Measurements from ENCODE around the gene SPEM3. TPM values are rescaled to one million over a fixed set of nuclear protein-coding genes. Genes with fewer than 3 reads are reported as not detected.

SPEM3 gene
- total and polyA plus RNA-seq, 3 donors from 2014 or later = 5.7 to 63.0 (median 18.8) TPM

DNA sequence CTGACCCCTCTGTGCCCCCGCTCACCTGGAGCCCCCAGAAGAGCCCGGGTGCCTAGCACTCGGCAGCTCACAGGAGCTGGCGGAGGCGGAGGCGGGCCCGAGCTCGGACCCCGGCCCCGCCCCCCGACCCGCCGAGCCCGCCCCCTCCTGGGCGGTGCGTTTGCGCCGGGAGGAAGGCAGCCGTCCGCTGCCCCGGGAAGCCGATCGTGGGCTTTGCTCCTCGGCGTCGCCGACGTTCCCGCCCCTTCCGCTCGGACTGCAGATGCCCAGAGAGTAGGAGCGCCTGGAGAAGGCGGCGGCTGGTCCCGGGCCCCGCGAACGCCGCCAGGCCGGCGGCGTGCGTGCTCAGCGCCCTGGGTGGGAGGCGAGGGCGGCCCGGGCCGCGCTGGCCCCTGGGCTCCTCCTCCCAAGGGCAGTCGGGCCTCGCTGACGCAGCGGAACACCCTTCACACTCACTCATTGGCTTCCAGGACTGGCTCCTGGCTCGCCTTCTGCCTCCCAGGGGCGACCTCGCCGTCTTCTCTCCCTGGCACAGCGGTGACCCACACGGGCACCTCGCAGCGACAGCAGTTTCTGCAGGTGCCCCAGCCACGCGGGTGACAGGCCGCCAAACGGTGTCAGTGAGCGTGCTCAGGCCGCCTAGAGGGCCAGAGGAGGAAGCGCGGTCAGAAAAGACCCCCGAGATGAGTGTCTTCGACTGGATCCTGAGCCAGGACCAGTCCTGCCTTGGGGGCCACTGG lies 34.0 kb upstream of the SPEM3 start, which contains the start of gene PLSCR3:
Gene PLSCR3, minus strand, starts transcription at position 74 of the 740 bp plus-strand sequence. CDS start 415 bp downstream, outside the sequence.
- peaks cover 15% of the 10 kb centered on the region for H3K4me1 ChIP-seq
- H3K4me3 ChIP-seq = peak within 1 kb of the TSS; percentile 72 to 82
- DNase-seq = peak; percentile 87
- TF ChIP-seq CTCF (IDR thresholded peaks at IDR 0.05) = peak; percentile 9 to 37 (median 10)
- no peak for TF ChIP-seq POLR2A (IDR thresholded peaks at IDR 0.05)
- no peaks in the 10 kb centered on the region for H3K27me3 ChIP-seq
- H3K9me3 ChIP-seq = no peaks in the 10 kb centered on the region
- WGBS, 2 donors = 0% methylated on average over 25 of the region's 71 CpGs; no CpG with 5 or more reads in 1 of the 2 donors
- H3K27ac ChIP-seq = peak within 1 kb of the TSS; percentile 84 to 92
- intact Hi-C loops (cut with DNase I; ENCODE audit: low total_unique reads) = no loop called here
- no peaks in the 10 kb centered on the region for H3K36me3 ChIP-seq (ENCODE audit: low read depth, missing control alignments)

GRCh38 chr17:7396147-7396546 lies 32.5 kb upstream of the SPEM3 start:
- intact Hi-C loops (cut with DNase I; ENCODE audit: low total_unique reads) = no loop called here
- H3K27ac ChIP-seq = no peak overlapping the region
- 83 to 88% methylated on average over 4 of the region's 4 CpGs for WGBS, 2 donors
- H3K9me3 ChIP-seq = no peaks in the 10 kb centered on the region
- no peak for TF ChIP-seq POLR2A (IDR thresholded peaks at IDR 0.05)
- TF ChIP-seq CTCF (IDR thresholded peaks at IDR 0.05) = no peak
- H3K4me3 ChIP-seq = no peak overlapping the region
- no peaks in the 10 kb centered on the region for H3K36me3 ChIP-seq (ENCODE audit: low read depth, missing control alignments)
- DNase-seq = no peak
- H3K4me1 ChIP-seq = peaks cover 15% of the 10 kb centered on the region
- H3K27me3 ChIP-seq = no peaks in the 10 kb centered on the region

- Histone ChIP-seq H3K4me3 (no peak overlapping the region), H3K36me3 (ENCODE audit: low read depth, missing control alignments) (no peaks in the 10 kb centered on the region), H3K4me1 (peaks cover 17% of the 10 kb centered on the region), H3K27me3 (no peaks in the 10 kb centered on the region), H3K9me3 (no peaks in the 10 kb centered on the region), H3K27ac (no peak overlapping the region)
- TF ChIP-seq POLR2A (IDR thresholded peaks at IDR 0.05) (no peak), CTCF (IDR thresholded peaks at IDR 0.05) (no peak)
- 88 to 95% methylated on average over 2 of the region's 2 CpGs for WGBS, 2 donors
- intact Hi-C loops (cut with DNase I; ENCODE audit: low total_unique reads) = no loop called here
- no peak for DNase-seq
These were observed 30.0 kb upstream of the SPEM3 start for GRCh38 chr17:7398612-7399011.

- DNase-seq = peak; percentile 59
- Histone ChIP-seq H3K4me1 (peaks cover 17% of the 10 kb centered on the region), H3K36me3 (ENCODE audit: low read depth, missing control alignments) (no peaks in the 10 kb centered on the region), H3K9me3 (no peaks in the 10 kb centered on the region), H3K27ac (peak overlapping the region; percentile 61 to 93), H3K4me3 (peak overlapping the region; percentile 65 to 72), H3K27me3 (no peaks in the 10 kb centered on the region)
- WGBS, 2 donors = 6 to 8% methylated on average over 16 of the region's 16 CpGs
- intact Hi-C loops (cut with DNase I; ENCODE audit: low total_unique reads) = no loop called here
- TF ChIP-seq CTCF (IDR thresholded peaks at IDR 0.05) = no peak
- no peak for TF ChIP-seq POLR2A (IDR thresholded peaks at IDR 0.05)
These were observed 25.5 kb upstream of the SPEM3 start for GRCh38 chr17:7403043-7403726.
